ENCODE results near the gene DBN1.

DNA sequence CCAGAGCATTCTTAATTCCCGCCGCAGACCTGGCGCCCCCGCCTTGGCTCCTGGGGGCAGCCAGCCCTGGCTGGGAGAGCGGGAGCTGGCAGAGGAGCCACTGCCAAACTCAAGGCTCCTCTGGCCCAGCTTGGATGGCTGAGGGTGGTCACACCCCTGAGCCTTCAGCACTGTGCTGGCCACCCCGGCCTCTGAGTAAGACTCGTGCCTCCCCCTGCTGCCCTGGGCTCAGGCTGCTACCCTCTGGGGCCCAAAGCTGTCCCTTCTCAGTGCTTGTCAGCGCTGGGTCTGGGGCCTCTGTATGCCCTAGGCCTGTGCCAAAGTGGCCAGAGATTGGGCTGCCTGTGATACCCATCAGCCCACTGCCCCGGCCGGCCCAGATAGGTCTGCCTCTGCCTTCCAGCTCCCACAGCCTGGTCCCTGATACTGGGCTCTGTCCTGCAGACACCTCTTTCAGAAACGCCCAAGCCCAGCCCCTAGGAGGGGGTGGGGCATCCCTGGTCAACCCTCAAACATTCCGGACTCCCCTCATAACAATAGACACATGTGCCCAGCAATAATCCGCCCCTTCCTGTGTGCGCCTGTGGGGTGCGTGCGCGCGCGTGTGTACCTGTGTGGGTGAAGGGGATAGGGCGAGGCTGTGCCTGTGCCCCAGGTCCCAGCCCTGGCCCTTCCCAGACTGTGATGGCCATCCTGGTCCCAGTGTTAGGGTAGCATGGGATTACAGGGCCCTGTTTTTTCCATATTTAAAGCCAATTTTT is 31.2 kb downstream of the DBN1 start:
- no peak for TF ChIP-seq RAD21 (IDR thresholded peaks at IDR 0.05; ENCODE audit: low read length)
- TF ChIP-seq, protein P1, sequence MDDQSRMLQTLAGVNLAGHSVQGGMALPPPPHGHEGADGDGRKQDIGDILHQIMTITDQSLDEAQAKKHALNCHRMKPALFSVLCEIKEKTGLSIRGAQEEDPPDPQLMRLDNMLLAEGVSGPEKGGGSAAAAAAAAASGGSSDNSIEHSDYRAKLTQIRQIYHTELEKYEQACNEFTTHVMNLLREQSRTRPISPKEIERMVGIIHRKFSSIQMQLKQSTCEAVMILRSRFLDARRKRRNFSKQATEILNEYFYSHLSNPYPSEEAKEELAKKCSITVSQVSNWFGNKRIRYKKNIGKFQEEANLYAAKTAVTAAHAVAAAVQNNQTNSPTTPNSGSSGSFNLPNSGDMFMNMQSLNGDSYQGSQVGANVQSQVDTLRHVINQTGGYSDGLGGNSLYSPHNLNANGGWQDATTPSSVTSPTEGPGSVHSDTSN (IDR thresholded peaks at IDR 0.05): no peak
- TF ChIP-seq, protein P2, sequence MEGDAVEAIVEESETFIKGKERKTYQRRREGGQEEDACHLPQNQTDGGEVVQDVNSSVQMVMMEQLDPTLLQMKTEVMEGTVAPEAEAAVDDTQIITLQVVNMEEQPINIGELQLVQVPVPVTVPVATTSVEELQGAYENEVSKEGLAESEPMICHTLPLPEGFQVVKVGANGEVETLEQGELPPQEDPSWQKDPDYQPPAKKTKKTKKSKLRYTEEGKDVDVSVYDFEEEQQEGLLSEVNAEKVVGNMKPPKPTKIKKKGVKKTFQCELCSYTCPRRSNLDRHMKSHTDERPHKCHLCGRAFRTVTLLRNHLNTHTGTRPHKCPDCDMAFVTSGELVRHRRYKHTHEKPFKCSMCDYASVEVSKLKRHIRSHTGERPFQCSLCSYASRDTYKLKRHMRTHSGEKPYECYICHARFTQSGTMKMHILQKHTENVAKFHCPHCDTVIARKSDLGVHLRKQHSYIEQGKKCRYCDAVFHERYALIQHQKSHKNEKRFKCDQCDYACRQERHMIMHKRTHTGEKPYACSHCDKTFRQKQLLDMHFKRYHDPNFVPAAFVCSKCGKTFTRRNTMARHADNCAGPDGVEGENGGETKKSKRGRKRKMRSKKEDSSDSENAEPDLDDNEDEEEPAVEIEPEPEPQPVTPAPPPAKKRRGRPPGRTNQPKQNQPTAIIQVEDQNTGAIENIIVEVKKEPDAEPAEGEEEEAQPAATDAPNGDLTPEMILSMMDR (IDR thresholded peaks at IDR 0.05): no peak
- TF ChIP-seq YY1 (IDR thresholded peaks at IDR 0.05; ENCODE audit: low read depth): no peak
- TF ChIP-seq EZH2phosphoT487 (IDR thresholded peaks at IDR 0.05; ENCODE audit: borderline replicate concordance, low read depth): no peak
- TF ChIP-seq, protein P3, sequence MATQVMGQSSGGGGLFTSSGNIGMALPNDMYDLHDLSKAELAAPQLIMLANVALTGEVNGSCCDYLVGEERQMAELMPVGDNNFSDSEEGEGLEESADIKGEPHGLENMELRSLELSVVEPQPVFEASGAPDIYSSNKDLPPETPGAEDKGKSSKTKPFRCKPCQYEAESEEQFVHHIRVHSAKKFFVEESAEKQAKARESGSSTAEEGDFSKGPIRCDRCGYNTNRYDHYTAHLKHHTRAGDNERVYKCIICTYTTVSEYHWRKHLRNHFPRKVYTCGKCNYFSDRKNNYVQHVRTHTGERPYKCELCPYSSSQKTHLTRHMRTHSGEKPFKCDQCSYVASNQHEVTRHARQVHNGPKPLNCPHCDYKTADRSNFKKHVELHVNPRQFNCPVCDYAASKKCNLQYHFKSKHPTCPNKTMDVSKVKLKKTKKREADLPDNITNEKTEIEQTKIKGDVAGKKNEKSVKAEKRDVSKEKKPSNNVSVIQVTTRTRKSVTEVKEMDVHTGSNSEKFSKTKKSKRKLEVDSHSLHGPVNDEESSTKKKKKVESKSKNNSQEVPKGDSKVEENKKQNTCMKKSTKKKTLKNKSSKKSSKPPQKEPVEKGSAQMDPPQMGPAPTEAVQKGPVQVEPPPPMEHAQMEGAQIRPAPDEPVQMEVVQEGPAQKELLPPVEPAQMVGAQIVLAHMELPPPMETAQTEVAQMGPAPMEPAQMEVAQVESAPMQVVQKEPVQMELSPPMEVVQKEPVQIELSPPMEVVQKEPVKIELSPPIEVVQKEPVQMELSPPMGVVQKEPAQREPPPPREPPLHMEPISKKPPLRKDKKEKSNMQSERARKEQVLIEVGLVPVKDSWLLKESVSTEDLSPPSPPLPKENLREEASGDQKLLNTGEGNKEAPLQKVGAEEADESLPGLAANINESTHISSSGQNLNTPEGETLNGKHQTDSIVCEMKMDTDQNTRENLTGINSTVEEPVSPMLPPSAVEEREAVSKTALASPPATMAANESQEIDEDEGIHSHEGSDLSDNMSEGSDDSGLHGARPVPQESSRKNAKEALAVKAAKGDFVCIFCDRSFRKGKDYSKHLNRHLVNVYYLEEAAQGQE (IDR thresholded peaks at IDR 0.05; ENCODE audit: low read depth, low read length): no peak
- no peak for TF ChIP-seq EP300 (IDR thresholded peaks at IDR 0.05; ENCODE audit: borderline replicate concordance in 1 of 2, low read depth in 1 of 2, low read length in 1 of 2)
- TF ChIP-seq RCOR1 (IDR thresholded peaks at IDR 0.05; ENCODE audit: low read length): no peak
- no peak for TF ChIP-seq SMC3 (IDR thresholded peaks at IDR 0.05; ENCODE audit: low read depth, low read length)
- TF ChIP-seq MXI1 (IDR thresholded peaks at IDR 0.05; ENCODE audit: low read depth, low read length): no peak

All from SK-N-SH (cell line).